ENCODE data around the gene GAB2.

DNA sequence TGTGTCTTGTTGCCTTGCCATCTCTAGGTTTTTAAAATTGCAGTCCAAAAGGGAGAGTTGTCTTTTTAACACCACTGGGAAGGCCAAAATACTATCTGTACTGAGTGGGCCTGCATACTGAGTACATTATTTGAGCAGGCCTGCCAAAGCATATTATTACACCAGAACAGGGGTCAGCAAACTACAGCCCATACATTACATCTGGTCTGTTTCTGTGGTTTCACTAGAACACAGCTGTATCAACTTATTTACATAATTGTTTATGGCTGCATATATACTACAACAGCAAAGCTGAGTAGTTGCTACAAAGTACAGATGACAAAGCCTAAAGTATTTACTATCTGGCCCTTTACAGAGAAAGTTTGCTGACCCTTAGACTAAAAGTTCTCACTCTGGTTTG, 154.9 kb downstream of the GAB2 start:
- TF ChIP-seq EZH2 (IDR thresholded peaks at IDR 0.05; ENCODE audit: borderline replicate concordance, low read length) = no peak
- TF ChIP-seq, protein P1, sequence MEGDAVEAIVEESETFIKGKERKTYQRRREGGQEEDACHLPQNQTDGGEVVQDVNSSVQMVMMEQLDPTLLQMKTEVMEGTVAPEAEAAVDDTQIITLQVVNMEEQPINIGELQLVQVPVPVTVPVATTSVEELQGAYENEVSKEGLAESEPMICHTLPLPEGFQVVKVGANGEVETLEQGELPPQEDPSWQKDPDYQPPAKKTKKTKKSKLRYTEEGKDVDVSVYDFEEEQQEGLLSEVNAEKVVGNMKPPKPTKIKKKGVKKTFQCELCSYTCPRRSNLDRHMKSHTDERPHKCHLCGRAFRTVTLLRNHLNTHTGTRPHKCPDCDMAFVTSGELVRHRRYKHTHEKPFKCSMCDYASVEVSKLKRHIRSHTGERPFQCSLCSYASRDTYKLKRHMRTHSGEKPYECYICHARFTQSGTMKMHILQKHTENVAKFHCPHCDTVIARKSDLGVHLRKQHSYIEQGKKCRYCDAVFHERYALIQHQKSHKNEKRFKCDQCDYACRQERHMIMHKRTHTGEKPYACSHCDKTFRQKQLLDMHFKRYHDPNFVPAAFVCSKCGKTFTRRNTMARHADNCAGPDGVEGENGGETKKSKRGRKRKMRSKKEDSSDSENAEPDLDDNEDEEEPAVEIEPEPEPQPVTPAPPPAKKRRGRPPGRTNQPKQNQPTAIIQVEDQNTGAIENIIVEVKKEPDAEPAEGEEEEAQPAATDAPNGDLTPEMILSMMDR (IDR thresholded peaks at IDR 0.05; ENCODE audit: low read length) = no peak
